Measurements from ENCODE around the gene CLEC4M.
A peak's percentile ranks its signal among the peaks of the same experiment; 100 is the strongest.
"Not testable (repeated sequence)": the region's sequence is repeated elsewhere in the genome, so short reads cannot be mapped to it uniquely, and the experiment has no call there.

The CLEC4M gene

DNA sequence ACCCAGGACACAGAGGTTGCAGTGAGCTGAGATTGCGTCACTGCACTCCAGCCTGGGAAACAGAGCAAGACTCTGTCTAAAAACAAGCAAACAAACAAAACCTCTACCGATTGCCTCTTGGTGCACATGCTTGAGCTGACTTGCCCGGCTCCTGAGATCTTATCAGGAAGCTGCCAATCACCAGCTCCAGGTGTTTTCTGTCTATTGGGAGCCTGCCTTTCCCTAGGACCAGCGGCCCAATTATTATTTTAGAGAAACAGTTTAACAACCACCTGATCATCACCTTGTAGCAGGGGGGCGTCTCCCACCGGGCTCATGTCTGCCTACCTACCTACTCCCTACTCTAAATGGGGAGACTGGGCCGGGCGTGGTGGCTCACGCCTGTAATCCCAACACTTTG lies 10.8 kb downstream of the CLEC4M start:
- DNase-seq (ENCODE audit: low read depth), result no peak

DNA sequence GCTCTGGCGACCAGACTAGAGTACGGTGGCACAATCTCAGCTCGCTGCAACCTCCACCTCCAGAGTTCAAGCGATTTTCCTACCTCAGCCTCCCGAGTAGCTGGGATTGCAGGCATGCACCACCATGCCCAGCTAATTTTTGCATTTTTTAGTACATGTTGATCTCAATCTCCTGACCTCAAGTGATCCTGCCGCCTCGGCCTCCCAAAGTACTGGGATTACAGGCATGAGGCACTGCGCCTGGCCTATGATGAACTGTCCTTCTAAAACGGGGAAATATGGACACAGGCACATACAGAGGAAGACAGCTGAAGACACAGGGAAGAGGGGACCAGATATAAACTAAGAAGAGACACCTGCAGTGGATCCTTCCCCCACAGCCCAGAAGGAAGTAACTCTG lies 12.7 kb downstream of the CLEC4M start:
- DNase-seq (ENCODE audit: low read depth), result no peak

DNA sequence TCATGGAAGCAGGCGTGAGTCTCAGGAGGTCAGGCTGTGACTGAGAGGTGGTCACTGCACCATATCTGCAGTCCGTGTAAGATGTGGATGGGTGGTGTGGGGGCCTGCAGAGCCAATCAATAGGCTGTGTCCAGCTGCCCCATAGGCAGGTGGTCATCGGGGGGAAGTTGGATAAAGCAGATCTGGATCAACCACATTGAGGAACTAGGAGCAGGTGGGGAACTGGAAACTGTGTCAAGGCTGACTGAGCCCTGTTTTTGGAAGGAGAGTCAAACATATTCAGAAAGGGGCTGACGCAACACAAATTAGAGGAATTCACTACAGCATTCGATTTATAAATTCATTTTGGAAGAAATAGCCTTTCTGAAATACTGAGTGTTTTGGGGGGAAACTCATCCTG lies 15.0 kb downstream of the CLEC4M start:
- no peak for DNase-seq (ENCODE audit: low read depth)

DNA sequence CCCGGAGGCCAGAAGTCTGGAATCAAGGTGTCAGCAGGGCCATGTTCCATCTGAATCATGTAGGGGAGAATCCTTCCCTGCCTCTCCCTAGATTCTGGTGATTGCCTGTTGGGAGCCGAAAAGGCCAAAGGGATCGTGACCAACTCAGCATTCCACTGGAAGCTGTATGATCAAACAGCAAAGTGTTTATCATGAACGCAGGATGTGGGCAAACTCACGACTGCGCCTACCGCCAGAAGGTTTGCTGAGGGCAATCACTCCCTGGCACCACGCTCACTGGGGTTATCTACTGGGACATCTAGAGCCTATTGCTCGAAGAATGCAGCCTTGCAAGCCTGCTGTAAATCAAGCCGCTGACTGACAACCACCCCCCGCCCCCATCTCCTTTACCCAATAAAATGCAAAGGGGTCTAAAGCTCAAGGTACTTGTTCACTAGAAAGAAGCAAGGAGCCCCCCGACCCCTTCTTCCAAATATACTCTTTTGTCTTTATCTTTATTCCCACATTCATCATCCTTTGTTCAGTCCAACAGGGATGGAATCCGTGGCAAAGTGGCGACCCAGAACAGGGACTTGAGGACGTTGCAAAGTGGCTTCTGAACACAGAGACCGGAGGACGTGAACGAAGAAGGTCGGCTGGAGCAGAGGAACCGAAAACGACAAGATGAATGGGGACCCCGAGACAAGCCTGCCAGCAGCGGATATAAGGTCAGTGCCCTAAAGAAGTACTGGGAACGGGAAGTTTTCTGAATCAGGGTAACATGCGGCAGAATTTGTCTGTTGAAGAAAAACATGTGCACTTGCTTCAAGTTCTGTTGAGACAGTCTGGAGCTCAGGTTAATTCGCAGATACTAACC lies 16.8 kb downstream of the CLEC4M start:
- no peak for DNase-seq (ENCODE audit: low read depth)

DNA sequence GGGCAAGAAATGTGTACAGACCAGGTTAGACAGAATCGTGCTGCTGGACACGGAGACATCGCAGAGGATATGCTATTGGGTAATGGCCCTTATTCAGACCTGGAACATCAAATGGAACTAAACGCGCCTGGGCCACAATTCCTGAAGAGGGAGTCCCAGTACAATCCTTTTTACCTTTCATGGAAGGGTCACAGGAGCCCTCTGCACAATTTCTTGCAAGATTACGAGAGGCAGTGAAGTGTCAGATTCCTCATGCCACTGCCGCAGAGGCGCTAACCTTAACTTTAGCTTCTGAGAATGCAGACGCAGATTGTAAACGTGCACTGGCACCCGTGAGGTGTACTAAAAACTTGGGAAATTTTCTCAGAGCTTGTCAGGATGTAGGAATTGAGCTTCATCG lies 18.1 kb downstream of the CLEC4M start:
- no peak for DNase-seq (ENCODE audit: low read depth)

DNA sequence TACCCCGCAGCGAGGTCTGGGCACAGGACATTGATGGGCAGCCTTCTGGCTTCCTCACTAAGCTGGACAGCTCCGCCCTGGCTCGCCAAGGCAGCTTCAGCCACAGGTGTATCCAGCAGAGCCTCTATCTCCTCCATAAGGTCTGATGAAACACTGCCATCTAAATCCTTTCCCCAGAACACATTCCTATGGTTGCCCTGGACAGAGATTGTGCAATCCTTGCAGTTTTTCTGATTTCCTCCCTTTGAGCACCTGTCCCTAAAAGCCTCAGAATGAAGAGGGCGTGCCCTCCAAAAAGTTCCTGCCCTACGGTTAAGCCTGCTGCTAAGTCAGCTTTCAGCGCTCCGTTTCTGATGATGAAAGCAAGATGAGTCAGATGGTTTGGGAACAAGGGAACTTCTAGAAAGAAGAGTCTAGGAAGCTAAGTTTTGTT lies 21.0 kb downstream of the CLEC4M start:
- no peak for DNase-seq (ENCODE audit: low read depth)

DNA sequence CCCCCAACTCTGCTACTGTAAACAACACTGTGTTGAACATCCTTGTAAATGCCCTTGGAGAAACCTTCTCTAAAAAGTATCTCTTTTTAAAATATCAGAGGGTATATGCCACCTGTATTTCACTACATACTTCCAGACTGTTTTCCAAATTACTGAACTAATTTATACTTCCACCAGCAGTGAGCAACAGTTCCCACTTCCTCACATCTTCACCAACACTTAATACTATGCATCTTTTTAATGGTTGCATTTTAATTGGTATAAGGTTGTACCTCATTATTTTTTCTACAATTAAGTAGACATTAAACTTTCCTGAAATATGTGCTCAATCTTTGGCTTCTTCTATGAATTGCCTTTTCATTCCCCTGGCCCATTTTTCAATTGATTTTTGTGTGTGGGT lies 21.8 kb downstream of the CLEC4M start:
- DNase-seq (ENCODE audit: low read depth), result no peak

DNA sequence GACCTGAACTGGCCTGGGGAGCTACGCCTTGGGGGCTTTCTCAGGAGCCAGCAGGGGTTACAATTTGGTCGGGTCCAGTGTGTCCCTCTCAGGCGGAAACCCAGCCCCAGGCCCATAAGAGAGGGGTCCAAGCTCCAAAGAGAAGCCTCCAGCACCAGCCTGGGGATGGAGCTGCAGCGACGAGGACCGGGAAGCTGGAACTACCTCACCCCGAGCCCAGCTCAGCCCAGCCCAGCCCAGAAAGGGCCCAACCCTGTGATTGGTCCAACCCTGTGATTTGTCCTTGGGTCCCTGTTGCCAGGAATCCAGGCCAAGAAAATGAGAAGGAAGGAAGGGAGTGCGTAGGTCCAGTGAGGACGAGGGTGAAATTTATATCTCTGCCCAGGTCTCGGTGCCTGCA lies 24.1 kb downstream of the CLEC4M start:
- DNase-seq (ENCODE audit: low read depth), result no peak

DNA sequence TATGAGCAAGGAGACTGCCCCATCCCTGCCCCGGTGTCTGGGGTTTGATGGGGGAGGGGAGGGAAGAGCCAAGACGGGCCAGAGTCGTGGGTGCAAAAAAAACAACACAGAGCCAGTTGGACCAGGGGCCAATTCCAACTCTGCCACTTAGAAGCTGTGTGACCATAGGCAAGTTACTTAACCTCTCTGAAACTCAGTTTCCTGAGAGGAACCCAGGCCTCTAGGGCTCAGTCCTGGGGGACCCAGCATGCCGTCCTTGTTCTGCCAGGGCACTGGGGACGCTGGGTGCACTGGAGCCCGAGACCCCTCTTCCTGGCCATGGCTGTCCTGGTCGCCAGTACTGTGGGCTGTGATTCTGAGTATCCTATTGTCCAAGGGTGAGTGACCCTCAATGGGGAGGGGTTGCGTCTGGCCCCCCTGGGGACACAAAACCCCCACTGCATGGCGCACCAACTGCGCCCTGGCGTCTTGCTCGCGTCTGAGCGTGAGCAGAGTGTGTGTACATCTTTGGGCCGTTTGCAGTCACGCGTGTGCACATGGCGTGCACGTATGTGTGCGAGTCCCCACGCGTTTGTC lies 24.6 kb downstream of the CLEC4M start:
- no peak for DNase-seq (ENCODE audit: low read depth)

DNA sequence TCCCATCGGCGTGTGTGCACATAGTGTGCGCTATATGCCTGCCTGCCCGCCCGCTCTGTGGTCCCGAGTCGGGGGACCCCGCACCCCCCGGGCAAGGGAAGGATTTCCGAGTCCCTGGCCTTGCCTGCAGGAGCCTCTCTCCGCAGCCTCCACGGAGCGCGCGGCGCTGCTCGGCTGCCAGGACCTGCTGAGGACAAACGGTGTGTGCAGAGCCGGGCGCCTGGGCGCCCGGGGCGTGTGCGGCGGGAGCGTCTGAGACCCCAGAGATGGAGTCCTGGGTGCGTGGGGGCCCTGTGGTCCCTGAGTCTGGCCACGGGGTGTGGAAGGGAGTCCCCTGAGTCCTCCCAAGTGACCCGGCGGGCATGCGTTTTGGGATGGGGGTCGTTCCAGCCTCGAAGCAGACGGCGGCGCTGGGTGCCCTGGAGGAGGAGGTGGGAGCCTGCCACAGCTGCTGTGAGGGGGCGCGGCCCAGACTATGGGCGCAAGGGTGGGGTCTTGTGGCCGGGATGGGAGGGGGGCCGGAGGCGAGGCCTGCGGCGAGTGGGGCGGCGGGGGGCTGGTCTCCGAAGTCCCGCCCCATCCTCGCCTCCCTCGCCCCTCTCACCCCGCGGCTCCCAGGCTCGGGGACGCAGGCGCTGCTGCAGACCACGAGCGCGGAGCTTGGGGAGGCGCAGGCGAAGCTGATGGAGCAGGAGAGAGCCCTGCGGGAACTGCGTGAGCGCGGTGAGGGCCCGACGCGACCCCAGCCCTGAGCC lies 25.3 kb downstream of the CLEC4M start:
- no peak for DNase-seq (ENCODE audit: low read depth)

DNA sequence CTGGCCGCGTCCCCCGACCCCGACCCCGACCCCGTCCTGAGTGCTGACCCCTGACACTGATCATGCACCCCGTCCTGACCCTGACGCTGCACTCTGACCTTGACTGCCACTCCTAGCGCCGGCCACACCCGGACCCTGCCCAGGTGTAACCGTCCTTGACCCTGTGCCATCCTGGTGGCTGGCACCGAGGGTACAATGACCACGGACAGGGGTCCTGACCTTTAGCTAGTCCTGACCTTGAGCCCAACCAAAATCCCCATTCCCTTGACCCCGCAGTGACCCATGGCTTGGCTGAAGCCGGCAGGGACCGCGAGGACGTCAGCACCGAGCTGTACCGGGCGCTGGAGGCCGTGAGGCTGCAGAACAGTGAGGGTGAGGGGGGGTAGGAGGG lies 25.9 kb downstream of the CLEC4M start:
- DNase-seq (ENCODE audit: low read depth), result no peak

DNA sequence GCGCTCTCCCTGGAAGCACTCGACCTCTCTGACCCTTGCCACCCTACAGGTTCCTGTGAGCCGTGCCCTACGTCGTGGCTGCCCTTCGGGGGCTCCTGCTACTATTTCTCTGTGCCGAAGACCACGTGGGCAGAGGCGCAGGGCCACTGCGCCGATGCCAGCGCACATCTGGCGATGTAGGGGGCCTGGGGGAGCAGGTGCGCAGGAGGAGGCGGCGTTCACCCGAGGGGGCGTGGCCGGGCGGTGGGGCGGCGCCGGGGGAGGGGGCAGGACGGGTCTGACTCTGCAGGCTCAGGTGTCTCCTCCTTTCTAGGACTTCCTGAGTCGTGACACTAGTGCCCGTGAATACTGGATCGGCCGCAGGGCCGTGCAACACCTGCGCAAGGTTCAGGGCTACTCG lies 26.4 kb downstream of the CLEC4M start:
- peak; percentile 15 for DNase-seq (ENCODE audit: low read depth)

DNA sequence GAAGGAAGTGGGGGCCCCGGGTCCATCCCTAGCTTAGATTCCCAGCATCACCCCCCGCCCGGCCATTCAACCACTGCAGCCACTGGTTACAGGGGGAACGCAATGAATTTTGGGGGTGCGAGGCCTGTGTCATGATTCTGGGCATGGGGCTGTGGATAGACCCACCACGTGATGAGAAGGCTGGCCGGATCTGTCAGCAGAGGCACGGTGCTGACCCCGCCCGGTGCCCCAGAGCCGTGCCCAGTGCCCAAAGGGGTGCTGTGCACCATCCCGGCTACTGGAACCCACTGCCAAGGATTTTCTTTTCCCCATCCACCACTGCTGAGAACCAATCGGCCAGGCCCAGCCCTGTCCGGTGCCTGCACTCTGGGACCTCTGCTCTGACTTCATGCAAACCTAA lies 27.4 kb downstream of the CLEC4M start:
- no peak for DNase-seq (ENCODE audit: low read depth)

DNA sequence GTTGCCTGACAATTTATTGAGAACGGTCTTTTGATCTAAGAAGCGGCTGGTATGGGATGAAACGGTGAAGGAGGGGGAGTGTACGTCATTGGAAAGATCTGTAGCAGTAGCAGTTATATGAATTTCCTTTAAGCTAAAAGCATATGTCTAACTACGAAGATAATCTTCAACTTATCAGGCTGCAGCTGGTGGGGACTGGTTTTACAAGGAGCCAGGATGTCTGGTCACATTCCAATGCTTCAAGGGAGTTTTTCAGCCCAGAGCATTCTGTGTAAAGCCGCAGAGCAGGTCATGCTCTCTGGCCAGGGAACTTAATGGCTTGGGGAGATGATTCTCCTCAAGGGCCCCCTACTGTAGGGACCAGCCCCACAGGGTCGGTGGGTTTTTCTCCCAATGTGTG lies 29.2 kb downstream of the CLEC4M start:
- DNase-seq (ENCODE audit: low read depth), result no peak

DNA sequence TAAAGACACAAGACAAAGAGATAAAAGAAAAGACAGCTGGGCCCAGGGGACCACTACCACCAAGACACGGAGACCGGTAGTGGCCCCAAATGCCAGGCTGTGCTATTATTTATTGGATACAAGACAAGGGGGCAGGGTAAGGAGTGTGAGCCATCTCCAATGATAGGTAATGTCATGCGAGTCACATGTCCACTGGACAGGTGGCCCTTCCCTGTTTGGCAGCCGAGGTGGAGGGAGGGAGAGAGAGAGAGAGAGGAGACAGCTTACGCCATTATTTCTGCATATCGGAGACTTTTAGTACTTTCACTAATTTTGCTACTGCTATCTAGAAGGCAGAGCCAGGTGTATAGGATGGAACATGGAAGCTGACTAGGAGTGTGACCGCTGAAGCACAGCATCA lies 29.7 kb downstream of the CLEC4M start:
- DNase-seq (ENCODE audit: low read depth), result not testable (repeated sequence)

DNA sequence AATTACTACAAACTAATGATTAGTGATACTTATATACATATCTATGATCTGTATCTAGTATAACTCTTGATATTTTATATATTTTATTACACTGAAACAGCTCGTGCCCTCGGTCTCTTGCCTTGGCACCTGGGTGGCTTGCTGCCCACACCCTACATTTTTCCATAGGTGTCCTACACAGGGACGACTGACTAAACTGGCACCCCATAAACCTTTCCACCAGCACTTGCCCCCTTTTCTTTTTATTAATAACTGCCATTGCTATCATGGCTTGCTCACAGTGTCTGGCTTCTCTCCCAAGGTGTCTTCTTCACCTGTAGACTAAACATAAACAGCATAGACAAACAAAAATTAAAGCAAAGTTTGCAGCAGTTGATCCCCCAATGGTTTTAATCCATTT lies 30.4 kb downstream of the CLEC4M start:
- DNase-seq (ENCODE audit: low read depth), result no peak

DNA sequence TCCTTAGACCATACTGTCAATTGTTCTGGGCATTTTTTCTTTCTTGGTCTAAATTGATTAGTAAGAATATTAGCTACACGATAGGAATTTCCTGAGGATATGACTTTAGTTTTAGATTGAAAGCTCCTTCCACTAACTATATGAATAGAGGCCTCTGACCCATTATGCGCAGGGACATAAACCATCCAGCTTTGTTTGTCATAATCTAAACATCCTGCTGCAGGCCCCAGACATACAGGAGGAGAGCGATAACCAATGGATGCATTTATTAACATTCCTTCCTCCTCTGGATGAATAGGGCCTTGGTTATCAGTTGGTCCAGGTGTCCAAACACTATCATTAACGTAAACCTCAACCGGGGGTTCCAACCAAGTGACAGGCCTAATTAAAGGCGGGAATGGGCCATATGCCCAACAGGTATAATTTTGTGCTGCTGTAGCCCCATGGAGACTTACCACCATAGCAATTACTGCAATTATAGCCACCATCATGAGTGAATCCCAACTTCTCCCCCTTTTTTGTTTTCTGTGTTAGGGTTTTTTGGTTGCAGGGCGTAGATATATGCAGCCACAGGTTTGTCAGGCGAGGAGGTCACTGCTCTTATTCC lies 32.6 kb downstream of the CLEC4M start:
- DNase-seq (ENCODE audit: low read depth), result no peak

DNA sequence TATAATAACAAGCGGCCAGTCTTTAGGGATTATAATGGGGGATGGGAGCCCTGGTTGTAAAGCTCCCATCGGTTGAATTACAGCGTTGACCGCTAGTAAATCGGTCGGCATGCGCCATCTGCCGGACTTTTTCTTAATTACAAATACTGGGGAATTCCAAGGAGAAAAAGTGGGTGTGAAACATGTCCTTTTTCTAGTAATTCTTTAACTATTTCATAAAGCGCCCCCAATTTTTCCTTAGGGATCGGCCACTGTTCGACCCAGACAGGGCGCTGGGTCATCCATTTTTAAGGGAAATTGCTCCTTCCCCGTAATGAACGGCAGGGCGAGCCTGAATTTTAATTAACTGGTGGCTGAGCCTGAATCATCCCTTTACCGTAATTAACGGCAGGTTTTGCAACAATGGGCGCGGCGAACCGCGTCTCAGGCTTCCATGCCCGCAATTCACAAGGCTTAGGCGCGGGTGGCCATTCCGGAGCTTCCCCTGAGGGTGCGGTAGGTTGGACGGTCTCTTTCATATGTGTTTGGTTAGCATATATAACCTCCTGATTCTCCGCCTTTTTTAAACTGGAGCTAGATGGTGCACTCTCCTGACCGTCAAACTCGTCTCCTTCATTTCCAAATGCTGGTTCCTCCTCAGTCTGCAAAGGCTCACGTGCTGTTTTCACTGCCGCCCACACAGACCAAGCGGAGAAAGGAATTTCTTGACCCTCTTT lies 36.8 kb downstream of the CLEC4M start:
- peak; percentile 18 for DNase-seq (ENCODE audit: low read depth)

DNA sequence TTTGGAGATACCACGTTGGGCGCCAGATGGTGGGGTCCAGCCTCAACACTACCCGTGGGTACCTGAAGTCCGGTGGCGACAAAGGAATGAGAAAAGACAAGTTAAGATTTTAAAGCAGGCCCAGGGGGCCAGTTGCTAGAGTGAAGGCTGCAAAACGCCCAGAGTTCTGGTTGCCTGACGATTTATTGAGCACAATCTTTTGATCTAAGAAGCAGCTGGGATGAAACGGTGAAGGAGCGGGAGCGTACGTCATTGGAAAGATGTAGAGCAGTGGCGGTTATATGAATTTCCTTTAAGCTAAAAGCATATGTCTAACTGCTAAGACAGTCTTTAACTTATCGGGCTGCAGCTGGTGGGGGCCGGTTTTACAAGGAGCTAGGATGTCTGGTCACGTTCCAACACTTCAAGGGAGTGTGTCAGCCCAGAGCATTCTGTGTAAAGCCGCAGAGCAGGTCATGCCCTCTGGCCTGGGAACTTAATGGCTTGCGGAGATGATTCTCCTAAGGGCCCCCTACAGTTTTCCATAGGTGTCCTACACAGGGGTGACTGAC lies 38.1 kb downstream of the CLEC4M start:
- no peak for DNase-seq (ENCODE audit: low read depth)

DNA sequence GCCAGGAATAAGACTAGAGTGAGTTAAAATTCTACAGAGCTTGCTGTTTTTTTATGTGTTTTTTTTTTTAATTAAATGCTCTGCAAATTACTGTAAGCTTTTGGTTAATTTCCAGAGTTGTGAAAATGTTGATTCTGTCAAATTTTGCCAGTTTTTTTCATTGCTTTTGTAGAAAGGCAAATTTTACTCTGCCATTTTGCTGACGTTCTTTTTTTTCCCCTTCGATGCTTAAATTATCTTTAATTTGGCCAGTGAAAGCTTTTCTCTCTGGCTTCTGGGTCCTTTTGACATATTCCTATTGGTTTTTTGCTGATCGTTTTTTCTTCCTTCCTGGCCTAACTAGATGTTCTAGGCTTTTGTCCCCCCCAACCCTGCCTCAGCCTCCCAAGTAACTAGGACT lies 43.2 kb downstream of the CLEC4M start:
- no peak for DNase-seq (ENCODE audit: low read depth)

DNA sequence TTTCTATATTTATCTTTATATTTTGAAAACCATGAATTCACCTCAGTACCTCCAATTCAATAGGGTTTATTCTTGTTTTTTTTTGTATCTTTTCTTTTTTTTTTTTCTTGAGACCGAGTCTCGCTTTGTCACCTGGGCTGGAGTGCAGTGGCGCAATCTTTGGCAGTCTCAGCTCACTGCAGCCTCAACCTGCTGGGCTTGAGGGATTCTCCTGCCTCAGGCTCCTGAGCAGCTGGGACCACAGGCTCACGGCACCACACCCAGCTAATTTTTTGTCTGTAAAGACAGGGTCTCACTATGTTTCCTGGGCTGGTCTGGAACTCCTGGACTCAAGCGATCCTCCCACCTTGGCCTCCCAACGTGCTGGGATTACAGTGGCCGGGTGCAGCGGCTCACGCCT lies 43.8 kb downstream of the CLEC4M start:
- DNase-seq (ENCODE audit: low read depth), result no peak

DNA sequence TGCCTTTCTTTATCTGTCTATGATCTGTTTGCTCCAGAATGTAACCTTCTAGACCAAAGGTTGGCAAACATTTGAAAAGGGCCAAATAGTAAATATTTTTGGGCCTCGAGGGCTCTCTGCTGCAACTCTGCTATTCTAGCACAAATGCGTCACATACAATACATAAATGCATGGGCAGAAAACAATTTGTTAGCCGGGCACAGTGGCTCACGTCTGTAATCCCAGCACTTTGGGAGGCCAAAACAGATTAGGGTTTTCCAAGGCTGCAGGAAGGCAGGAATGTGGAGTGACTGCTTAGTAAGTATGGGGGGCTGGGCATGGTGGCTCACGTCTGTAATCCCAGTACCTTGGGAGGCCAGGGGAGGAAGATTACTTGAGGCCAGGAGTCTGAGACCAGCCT lies 45.1 kb downstream of the CLEC4M start:
- DNase-seq (ENCODE audit: low read depth), result no peak
